ENCODE data around the gene COL4A4. TPM values are rescaled to one million over a fixed set of nuclear protein-coding genes. Genes with fewer than 3 reads are reported as not detected.
A peak's percentile ranks its signal among the peaks of the same experiment; 100 is the strongest.

COL4A4 gene
- total and polyA plus RNA-seq, 2 of the 4 experiments (the other 2 are of a cell fraction): 0.02 TPM; not detected in 1

GRCh38 chr2:227179988-227180685, 16.1 kb upstream of the COL4A4 start:
- no peak overlapping the region for H3K18ac ChIP-seq (ENCODE audit: low read depth, low read length)
- H3K4ac ChIP-seq (ENCODE audit: low read depth, low read length): no peak overlapping the region
- no peak overlapping the region for H3K4me3 ChIP-seq (ENCODE audit: insufficient read depth, low read depth, low read length)
- H3K9ac ChIP-seq (ENCODE audit: low read depth, low read length): no peak overlapping the region
- 27% methylated on average over 2 of the region's 11 CpGs; no CpG with 5 or more reads in 1 of the 2 experiments for WGBS, 2 experiments (ENCODE audit: extremely low coverage in 2 of 2, insufficient read length in 1 of 2)
- H2BK15ac ChIP-seq (ENCODE audit: low read depth, low read length): no peak overlapping the region
- no TSS peak for BruUV-seq (replicated peaks)
- H2BK120ac ChIP-seq (ENCODE audit: low read depth, low read length): no peak overlapping the region
- dilution Hi-C loops (cut with HindIII; ENCODE audit: low sequenced_read_pairs, unreplicated experiment): no loop called here
- H2BK20ac ChIP-seq (ENCODE audit: low read depth, low read length): no peak overlapping the region
- TF ChIP-seq USF2 (IDR thresholded peaks at IDR 0.05; ENCODE audit: low read depth, low read length) (no peak), RAD21 (IDR thresholded peaks at IDR 0.05; ENCODE audit: low read length) (no peak), NFE2L2 (IDR thresholded peaks at IDR 0.05; ENCODE audit: low read depth, low read length) (no peak), SMC3 (IDR thresholded peaks at IDR 0.05; ENCODE audit: low read depth, low read length) (no peak), RCOR1 (IDR thresholded peaks at IDR 0.05; ENCODE audit: insufficient replicate concordance, low read length) (no peak), MAZ (IDR thresholded peaks at IDR 0.05; ENCODE audit: borderline replicate concordance, low read depth, low read length) (no peak)
- TF ChIP-seq, protein P1, sequence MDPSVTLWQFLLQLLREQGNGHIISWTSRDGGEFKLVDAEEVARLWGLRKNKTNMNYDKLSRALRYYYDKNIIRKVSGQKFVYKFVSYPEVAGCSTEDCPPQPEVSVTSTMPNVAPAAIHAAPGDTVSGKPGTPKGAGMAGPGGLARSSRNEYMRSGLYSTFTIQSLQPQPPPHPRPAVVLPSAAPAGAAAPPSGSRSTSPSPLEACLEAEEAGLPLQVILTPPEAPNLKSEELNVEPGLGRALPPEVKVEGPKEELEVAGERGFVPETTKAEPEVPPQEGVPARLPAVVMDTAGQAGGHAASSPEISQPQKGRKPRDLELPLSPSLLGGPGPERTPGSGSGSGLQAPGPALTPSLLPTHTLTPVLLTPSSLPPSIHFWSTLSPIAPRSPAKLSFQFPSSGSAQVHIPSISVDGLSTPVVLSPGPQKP (IDR thresholded peaks at IDR 0.05; ENCODE audit: borderline replicate concordance, low read depth, low read length): no peak
- ChIA-PET POLR2A (ENCODE audit: unreplicated experiment) (no interaction called here), CTCF (no interaction called here)
- no peak for DNase-seq
- no peaks in the 10 kb centered on the region for H3K4me1 ChIP-seq (ENCODE audit: control insufficient read depth, insufficient read depth, low read length)
- H3K79me1 ChIP-seq (ENCODE audit: low read depth in 1 of 2, low read length in 2 of 2): no peaks in the 10 kb centered on the region
- no peak overlapping the region for H4K91ac ChIP-seq (ENCODE audit: insufficient read depth, low read depth, low read length)
- H4K8ac ChIP-seq (ENCODE audit: low read depth in 2 of 2, low read length in 2 of 2): no peak overlapping the region
- H4K5ac ChIP-seq (ENCODE audit: low read depth, low read length): no peak overlapping the region
- H2AFZ ChIP-seq (replicated peaks; ENCODE audit: low read length, poor library complexity): peak overlapping the region; percentile 38
- H2AK5ac ChIP-seq (ENCODE audit: low read depth, low read length): no peak overlapping the region
- no peak for ATAC-seq (ENCODE audit: low read depth)
- H3K27me3 ChIP-seq (ENCODE audit: control insufficient read depth, insufficient read depth, low read length): peaks cover 2% of the 10 kb centered on the region; the same call in 1 of the 2 replicates
- in situ Hi-C loops (cut with MboI; ENCODE audit: low sequenced_read_pairs): no loop called here
- no peaks in the 10 kb centered on the region for H3K9me3 ChIP-seq (ENCODE audit: control insufficient read depth, insufficient read depth, low read length)
- no peak overlapping the region for H3K14ac ChIP-seq (replicated peaks; ENCODE audit: low read depth, low read length)
- no peaks in the 10 kb centered on the region for H3K36me3 ChIP-seq (ENCODE audit: control insufficient read depth, insufficient read depth, low read length)
- intact Hi-C loops (cut with micrococcal nuclease): no loop called here
- H3K23ac ChIP-seq (ENCODE audit: low read depth, low read length): no peak overlapping the region
- no peak overlapping the region for H3K56ac ChIP-seq (ENCODE audit: extremely low read depth, insufficient read depth, low read length)
- H4K20me1 ChIP-seq (ENCODE audit: insufficient read depth, low read length): no peaks in the 10 kb centered on the region
- no peak overlapping the region for H3K4me2 ChIP-seq (ENCODE audit: low read depth, low read length)
- H2BK5ac ChIP-seq (ENCODE audit: low read depth, low read length, poor library complexity, severe bottlenecking): no peak overlapping the region
- H3K27ac ChIP-seq (ENCODE audit: insufficient read depth, low read length): no peak overlapping the region
- no peaks in the 10 kb centered on the region for H3K9me1 ChIP-seq (ENCODE audit: insufficient read depth, low read length)
- no peak overlapping the region for H2AK9ac ChIP-seq (replicated peaks; ENCODE audit: low read depth, low read length, poor library complexity)
